ENCODE measurements around the gene ZNRF1.

ZNRF1 gene

GRCh38 chr16:75112734-75113491, 114.1 kb downstream of the ZNRF1 start:
- Histone ChIP-seq H3K4me3 (ENCODE audit: control insufficient read depth in 1 of 7, extremely low read depth in 1 of 7, insufficient read depth in 4 of 7, low read depth in 2 of 7, low read length in 6 of 7) (peak overlapping the region in 3 of 7 experiments; percentile 30 to 59 (median 36)), H3K27ac (ENCODE audit: insufficient read depth in 1 of 2, low read depth in 1 of 2, low read length in 2 of 2, poor library complexity in 1 of 2, severe bottlenecking in 2 of 2) (peak overlapping the region in 1 of 2 experiments; percentile 60), H3K36me3 (ENCODE audit: control insufficient read depth in 4 of 4, insufficient read depth in 4 of 4, low read length in 3 of 4) (peaks cover 0 to 6% (median 3%) of the 10 kb centered on the region in 4 experiments), H3K27me3 (replicated peaks in 2 of 5; ENCODE audit: control insufficient read depth in 4 of 5, insufficient read depth in 5 of 5, low read length in 4 of 5) (no peaks in the 10 kb centered on the region), H3K4me1 (ENCODE audit: control extremely low read depth in 1 of 4, control insufficient read depth in 4 of 4, insufficient read depth in 4 of 4, low read length in 3 of 4) (peaks cover 5 to 75% (median 66%) of the 10 kb centered on the region in 4 experiments), H3K9me3 (ENCODE audit: control extremely low read depth in 1 of 5, control insufficient read depth in 4 of 5, insufficient read depth in 2 of 5, low read depth in 1 of 5, low read length in 4 of 5) (no peaks in the 10 kb centered on the region)
- CTCF ChIA-PET: interaction anchor here (0.9 to 8.1 kb wide), 19 partner anchors 10 to 250 kb away, joined by 3 to 105 read pairs (median 19); partner anchors contain the start of genes ZFP1 and ZNRF1
- POLR2A ChIA-PET: interaction anchor here (1.3 to 4.6 kb wide), 3 partner anchors 14 to 70 kb away, joined by 3 to 28 read pairs (median 11); no protein-coding TSS in a partner anchor
- 59% methylated on average over 8 of the region's 14 CpGs for WGBS (ENCODE audit: insufficient coverage)
- peak in 2 of 3 donors; percentile 43 to 50 for DNase-seq

DNA sequence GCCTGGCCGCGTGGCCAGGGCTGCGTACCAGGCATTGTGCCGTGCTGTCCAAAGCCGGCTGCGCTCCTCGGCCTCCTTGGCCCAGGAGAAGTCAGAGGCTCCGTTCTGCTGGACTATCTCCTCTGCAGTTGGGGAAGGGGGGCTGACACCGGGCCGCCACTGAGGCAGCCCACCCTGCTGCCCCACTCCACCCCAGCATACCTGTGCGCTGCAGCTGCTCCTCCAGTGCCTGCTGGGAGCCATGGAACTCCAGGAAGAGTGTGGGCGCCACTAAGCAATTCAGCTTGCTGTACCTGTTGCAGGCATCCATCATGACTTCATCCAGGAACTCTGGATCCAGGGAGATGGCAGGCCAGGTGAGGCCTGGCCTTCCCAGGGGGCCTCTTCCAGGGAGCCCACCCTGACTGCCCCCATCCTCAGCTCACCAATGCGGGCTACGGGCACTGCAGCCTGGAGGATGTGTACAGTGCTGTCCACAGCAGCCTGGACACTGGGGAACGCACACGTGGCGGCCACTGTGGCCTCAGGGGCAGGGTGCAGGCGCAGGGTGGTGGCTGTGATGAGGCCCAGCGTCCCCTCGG, 114.8 kb downstream of the ZNRF1 start:
- no peak overlapping the region for H3K27ac ChIP-seq (ENCODE audit: insufficient read depth in 1 of 2, low read depth in 1 of 2, low read length in 2 of 2, poor library complexity in 1 of 2, severe bottlenecking in 2 of 2)
- no peak overlapping the region for H3K4me3 ChIP-seq (ENCODE audit: control insufficient read depth in 1 of 7, extremely low read depth in 1 of 7, insufficient read depth in 4 of 7, low read depth in 2 of 7, low read length in 6 of 7)
- no peak for DNase-seq
- H3K9me3 ChIP-seq (ENCODE audit: control extremely low read depth in 1 of 5, control insufficient read depth in 4 of 5, insufficient read depth in 2 of 5, low read depth in 1 of 5, low read length in 4 of 5): no peaks in the 10 kb centered on the region
- 96% methylated on average over 18 of the region's 20 CpGs for WGBS (ENCODE audit: insufficient coverage)
- peaks cover 0 to 4% (median 1%) of the 10 kb centered on the region in 4 experiments for H3K36me3 ChIP-seq (ENCODE audit: control insufficient read depth in 4 of 4, insufficient read depth in 4 of 4, low read length in 3 of 4)
- no peaks in the 10 kb centered on the region for H3K27me3 ChIP-seq (replicated peaks in 2 of 5; ENCODE audit: control insufficient read depth in 4 of 5, insufficient read depth in 5 of 5, low read length in 4 of 5)
- ChIA-PET POLR2A (no interaction called here), CTCF (interaction anchor here (1.0 to 8.1 kb wide), 11 partner anchors 10 to 121 kb away, joined by 3 to 105 read pairs (median 19); partner anchors contain the start of gene ZNRF1)
- peaks cover 5 to 68% (median 59%) of the 10 kb centered on the region in 4 experiments for H3K4me1 ChIP-seq (ENCODE audit: control extremely low read depth in 1 of 4, control insufficient read depth in 4 of 4, insufficient read depth in 4 of 4, low read length in 3 of 4)

GRCh38 chr16:75114179-75114945, 115.5 kb downstream of the ZNRF1 start:
- ChIA-PET CTCF (interaction anchor here (0.6 to 8.1 kb wide), 6 partner anchors 11 to 117 kb away, joined by 3 to 105 read pairs (median 4); partner anchors contain the start of gene ZNRF1), POLR2A (no interaction called here)

GRCh38 chr16:75114946-75115825, 116.4 kb downstream of the ZNRF1 start:
- Histone ChIP-seq H3K27ac (ENCODE audit: insufficient read depth in 1 of 2, low read depth in 1 of 2, low read length in 2 of 2, poor library complexity in 1 of 2, severe bottlenecking in 2 of 2) (no peak overlapping the region), H3K4me1 (ENCODE audit: control extremely low read depth in 1 of 4, control insufficient read depth in 4 of 4, insufficient read depth in 4 of 4, low read length in 3 of 4) (peaks cover 3 to 53% (median 44%) of the 10 kb centered on the region in 4 experiments), H3K9me3 (ENCODE audit: control extremely low read depth in 1 of 5, control insufficient read depth in 4 of 5, insufficient read depth in 2 of 5, low read depth in 1 of 5, low read length in 4 of 5) (peaks cover 0 to under 1% (median 0%) of the 10 kb centered on the region in 5 experiments), H3K36me3 (ENCODE audit: control insufficient read depth in 4 of 4, insufficient read depth in 4 of 4, low read length in 3 of 4) (peaks cover 0 to 3% (median 0%) of the 10 kb centered on the region in 4 experiments), H3K27me3 (replicated peaks in 2 of 5; ENCODE audit: control insufficient read depth in 4 of 5, insufficient read depth in 5 of 5, low read length in 4 of 5) (no peaks in the 10 kb centered on the region), H3K4me3 (ENCODE audit: control insufficient read depth in 1 of 7, extremely low read depth in 1 of 7, insufficient read depth in 4 of 7, low read depth in 2 of 7, low read length in 6 of 7) (no peak overlapping the region)
- POLR2A ChIA-PET: no interaction called here
- DNase-seq: no peak
- 95% methylated on average over 40 of the region's 45 CpGs for WGBS (ENCODE audit: insufficient coverage)
- CTCF ChIA-PET: interaction anchor here (0.6 to 8.1 kb wide), 4 partner anchors 10 to 117 kb away, joined by 3 to 85 read pairs (median 4); no protein-coding TSS in a partner anchor

More at GRCh38 chr16:75114179-75114945, 115.5 kb downstream of the ZNRF1 start:
- Histone ChIP-seq H3K4me1 (ENCODE audit: control extremely low read depth in 1 of 4, control insufficient read depth in 4 of 4, insufficient read depth in 4 of 4, low read length in 3 of 4) (peaks cover 5 to 61% (median 52%) of the 10 kb centered on the region in 4 experiments), H3K9me3 (ENCODE audit: control extremely low read depth in 1 of 5, control insufficient read depth in 4 of 5, insufficient read depth in 2 of 5, low read depth in 1 of 5, low read length in 4 of 5) (no peaks in the 10 kb centered on the region), H3K4me3 (ENCODE audit: control insufficient read depth in 1 of 7, extremely low read depth in 1 of 7, insufficient read depth in 4 of 7, low read depth in 2 of 7, low read length in 6 of 7) (no peak overlapping the region), H3K36me3 (ENCODE audit: control insufficient read depth in 4 of 4, insufficient read depth in 4 of 4, low read length in 3 of 4) (peaks cover 0 to 3% (median 0%) of the 10 kb centered on the region in 4 experiments), H3K27me3 (replicated peaks in 2 of 5; ENCODE audit: control insufficient read depth in 4 of 5, insufficient read depth in 5 of 5, low read length in 4 of 5) (no peaks in the 10 kb centered on the region), H3K27ac (ENCODE audit: insufficient read depth in 1 of 2, low read depth in 1 of 2, low read length in 2 of 2, poor library complexity in 1 of 2, severe bottlenecking in 2 of 2) (no peak overlapping the region)
- DNase-seq: no peak
- 98% methylated on average over 29 of the region's 44 CpGs for WGBS (ENCODE audit: insufficient coverage)

DNA sequence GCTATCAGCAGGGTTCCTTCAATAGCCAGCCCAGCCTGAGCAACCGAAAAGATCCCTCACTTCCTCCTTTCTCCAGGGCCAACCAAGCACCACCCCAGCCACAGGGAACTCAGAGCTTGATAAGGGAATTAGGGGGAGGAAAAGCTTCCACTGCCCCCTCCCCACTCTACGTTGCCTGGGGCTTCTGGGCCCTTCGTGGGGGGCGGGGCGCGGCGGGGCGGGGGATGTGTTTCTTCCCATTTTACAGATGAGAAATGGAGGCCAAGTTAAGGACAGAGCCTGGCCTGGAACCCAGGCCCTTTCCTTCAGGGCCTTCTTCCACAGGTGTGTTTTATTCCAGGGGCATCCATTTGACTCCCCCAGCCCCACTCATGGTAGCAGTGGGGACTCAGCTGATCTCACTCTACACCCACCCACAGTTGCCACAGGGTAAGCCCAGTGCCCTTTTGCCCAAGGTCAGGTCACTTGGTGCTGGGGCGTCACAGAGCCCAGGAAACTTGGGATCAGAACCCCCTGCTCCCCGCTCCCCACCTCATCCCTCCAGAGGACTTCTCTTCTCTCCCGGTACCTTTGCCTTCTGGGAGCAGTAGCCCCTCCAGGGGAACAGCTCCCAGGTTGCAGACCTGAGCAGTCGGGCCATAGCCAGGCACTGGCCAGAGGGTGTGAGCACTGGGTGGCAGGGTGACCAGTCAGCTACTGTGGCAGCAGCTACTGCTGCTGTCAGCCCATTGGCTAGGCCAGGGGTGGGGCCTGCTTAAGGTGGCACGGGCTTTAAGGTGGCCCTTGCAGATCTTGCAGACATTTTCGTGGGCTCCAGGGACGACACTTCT, 117.5 kb downstream of the ZNRF1 start, which contains the start of gene LDHD:
Gene LDHD (minus strand): TSS at position 700 of the 830 bp plus-strand sequence. CDS start 60 bp downstream, at position 640.
- H3K36me3 ChIP-seq (ENCODE audit: control insufficient read depth in 4 of 4, insufficient read depth in 4 of 4, low read length in 3 of 4): peaks cover 0 to 3% (median 0%) of the 10 kb centered on the region in 4 experiments
- H3K27ac ChIP-seq (ENCODE audit: insufficient read depth in 1 of 2, low read depth in 1 of 2, low read length in 2 of 2, poor library complexity in 1 of 2, severe bottlenecking in 2 of 2): no peak within 1 kb of the TSS
- DNase-seq: peak in 2 of 3 donors; percentile 61 to 72
- WGBS (ENCODE audit: insufficient coverage): 27% methylated on average over 3 of the region's 15 CpGs
- peaks cover 0 to 41% (median 33%) of the 10 kb centered on the region in 4 experiments for H3K4me1 ChIP-seq (ENCODE audit: control extremely low read depth in 1 of 4, control insufficient read depth in 4 of 4, insufficient read depth in 4 of 4, low read length in 3 of 4)
- H3K27me3 ChIP-seq (replicated peaks in 2 of 5; ENCODE audit: control insufficient read depth in 4 of 5, insufficient read depth in 5 of 5, low read length in 4 of 5): no peaks in the 10 kb centered on the region
- peak within 1 kb of the TSS in 4 of 7 experiments; percentile 32 to 71 (median 50) for H3K4me3 ChIP-seq (ENCODE audit: control insufficient read depth in 1 of 7, extremely low read depth in 1 of 7, insufficient read depth in 4 of 7, low read depth in 2 of 7, low read length in 6 of 7)
- H3K9me3 ChIP-seq (ENCODE audit: control extremely low read depth in 1 of 5, control insufficient read depth in 4 of 5, insufficient read depth in 2 of 5, low read depth in 1 of 5, low read length in 4 of 5): peaks cover 0 to 4% (median under 1%) of the 10 kb centered on the region in 5 experiments
- ChIA-PET CTCF (interaction anchor here (0.8 to 1.7 kb wide), 3 partner anchors 29 to 118 kb away, joined by 3 to 5 read pairs (median 4); no protein-coding TSS in a partner anchor), POLR2A (no interaction called here)
